Uterus (tissue), 2 donors: ENCODE data around the gene CNR1.

ENCODE experiments used
- CTCF ChIP-seq, 4 experiments: fragments of 200-600 bp in 2 of 4; fragments of 450-650 bp in 2 of 4; sonication (generic) in 2 of 4; IDR thresholded peaks; one replicate each; pipeline ENCODE4 v1.5.1; 2016 to 2019; ENCODE audit warnings: antibody characterized with exemption in 4 of 4, mild to moderate bottlenecking in 2 of 4, moderate library complexity in 1 of 4
- POLR2A ChIP-seq, 2 donors: fragments of 450-650 bp; IDR thresholded peaks; one replicate each; pipeline ENCODE4 v1.6.1; 2016; ENCODE audit warnings: antibody characterized with exemption in 2 of 2, mild to moderate bottlenecking in 1 of 2, moderate library complexity in 1 of 2

GRCh38 chr6:88145298-88145963 is 20.7 kb downstream of the CNR1 start:
- TF ChIP-seq CTCF (IDR thresholded peaks at IDR 0.05): no peak
- TF ChIP-seq POLR2A (IDR thresholded peaks at IDR 0.05): no peak
